SK-MEL-5 (cell line): ENCODE data around the gene SMARCA4. TPM values are rescaled to one million over a fixed set of nuclear protein-coding genes. Genes with fewer than 3 reads are reported as not detected.
"Not testable (repeated sequence)": the region's sequence is repeated elsewhere in the genome, so short reads cannot be mapped to it uniquely, and the experiment has no call there.

Source experiments
- DNase-seq: peaks from one replicate; pipeline ENCODE4 v3.0.0-alpha.2; 2016; ENCODE audit warnings: low read depth, low spot score
- in situ Hi-C: cut with HindIII; loops from 2 replicates; pipeline ENCODE4 v1.10.0; 2016; ENCODE audit warnings: low sequenced_read_pairs, high pct_unique_total_duplicates, low pct_unique_long_range_greater_than_20kb
- total RNA-seq: library from RNA; depleted of rRNA; stranded (reverse); fragments of >200 nt; shearing (Covaris generic); gene quantifications from 2 replicates; pipeline ENCODE4 v1.2.3, GENCODE V29; 2014

SMARCA4 gene
- total RNA-seq, 1 experiment from 2014 or later: 5.8 TPM

DNA sequence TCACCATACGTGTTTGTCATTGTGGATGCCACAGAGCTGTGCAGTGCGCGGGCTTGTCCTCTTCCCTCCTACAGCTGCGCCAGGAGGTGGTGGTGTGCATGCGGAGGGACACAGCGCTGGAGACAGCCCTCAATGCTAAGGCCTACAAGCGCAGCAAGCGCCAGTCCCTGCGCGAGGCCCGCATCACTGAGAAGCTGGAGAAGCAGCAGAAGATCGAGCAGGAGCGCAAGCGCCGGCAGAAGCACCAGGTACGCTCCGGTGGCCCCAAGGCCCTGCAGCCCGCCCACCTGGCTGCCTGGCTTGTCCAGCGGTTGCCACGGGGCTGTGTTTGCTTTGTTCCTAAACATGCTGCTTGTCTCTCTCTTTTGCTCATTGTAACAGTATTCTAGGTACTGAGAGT is 30.2 kb downstream of the SMARCA4 start:
- DNase-seq: no peak
- in situ Hi-C loops: no loop called here

DNA sequence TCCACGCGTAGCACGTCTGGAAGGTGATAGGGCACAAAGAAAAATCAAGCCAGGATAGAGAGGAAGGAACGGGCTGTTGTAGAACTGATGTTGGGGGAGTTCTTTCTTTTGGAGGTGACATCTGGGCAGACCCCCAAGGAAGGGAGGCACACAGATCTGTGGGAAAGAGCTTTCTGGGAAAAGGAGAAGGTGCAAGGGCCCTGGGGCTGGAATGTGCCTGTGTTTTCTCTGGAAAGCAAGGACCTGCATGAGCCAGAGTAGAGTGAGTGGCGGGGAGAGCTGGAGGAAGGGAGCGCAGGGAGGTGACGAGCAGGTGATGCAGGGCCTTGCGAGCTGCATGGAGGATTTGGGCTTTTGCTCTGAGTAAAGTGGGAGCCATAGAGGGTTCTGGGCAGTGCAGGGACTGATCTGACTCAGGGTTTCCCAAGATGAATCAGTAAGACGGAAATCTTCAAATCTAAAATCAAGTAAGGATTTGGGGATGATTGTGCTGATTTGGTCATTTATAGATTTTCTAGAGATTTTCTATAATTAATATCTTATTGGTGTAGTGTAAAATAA is 30.8 kb downstream of the SMARCA4 start:
- in situ Hi-C loops: no loop called here
- no peak for DNase-seq

DNA sequence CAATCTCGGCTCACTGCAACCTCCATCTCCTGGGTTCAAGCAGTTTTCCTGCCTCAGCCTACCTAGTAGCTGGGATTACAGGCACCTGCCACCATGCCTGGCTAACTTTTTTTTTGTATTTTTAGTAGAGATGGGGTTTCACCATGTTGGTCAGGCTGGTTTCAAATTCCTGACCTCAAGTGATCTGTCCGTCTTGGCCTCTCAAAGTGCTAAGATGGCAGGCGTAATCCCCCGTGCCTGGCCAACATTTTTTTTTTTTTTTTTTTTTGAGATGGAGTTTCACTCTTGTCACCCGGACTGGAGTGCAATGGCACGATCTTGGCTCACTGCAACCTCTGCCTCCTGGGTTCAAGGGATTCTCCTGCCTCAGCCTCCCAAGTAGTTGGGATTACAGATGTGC is 31.3 kb downstream of the SMARCA4 start:
- DNase-seq, in situ Hi-C loops: not testable (repeated sequence)

DNA sequence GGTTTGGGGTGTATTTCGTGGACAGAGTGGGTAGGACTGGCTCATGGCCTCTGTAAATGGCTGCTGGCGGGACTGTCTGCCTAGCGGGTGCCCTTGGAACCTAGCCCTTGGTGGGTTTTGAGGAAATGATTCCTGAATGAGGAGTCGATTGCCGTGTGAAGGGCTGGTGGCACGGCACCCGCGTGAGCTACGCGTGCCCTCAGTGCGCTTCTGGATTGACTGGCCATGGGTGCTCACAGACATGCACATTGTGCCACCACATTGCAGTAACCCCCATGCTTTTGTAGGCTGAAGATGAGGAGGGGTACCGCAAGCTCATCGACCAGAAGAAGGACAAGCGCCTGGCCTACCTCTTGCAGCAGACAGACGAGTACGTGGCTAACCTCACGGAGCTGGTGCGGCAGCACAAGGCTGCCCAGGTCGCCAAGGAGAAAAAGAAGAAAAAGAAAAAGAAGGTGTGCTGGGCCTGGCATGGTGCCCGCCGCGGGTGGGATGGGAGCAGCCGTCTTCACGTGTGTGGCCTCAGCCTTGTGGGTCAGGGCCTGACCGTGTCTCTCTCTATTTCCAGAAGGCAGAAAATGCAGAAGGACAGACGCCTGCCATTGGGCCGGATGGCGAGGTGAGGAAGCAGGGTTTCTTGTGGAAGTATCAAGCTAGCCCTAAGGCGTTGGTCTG is 35.2 kb downstream of the SMARCA4 start:
- DNase-seq: no peak
- in situ Hi-C loops: no loop called here

DNA sequence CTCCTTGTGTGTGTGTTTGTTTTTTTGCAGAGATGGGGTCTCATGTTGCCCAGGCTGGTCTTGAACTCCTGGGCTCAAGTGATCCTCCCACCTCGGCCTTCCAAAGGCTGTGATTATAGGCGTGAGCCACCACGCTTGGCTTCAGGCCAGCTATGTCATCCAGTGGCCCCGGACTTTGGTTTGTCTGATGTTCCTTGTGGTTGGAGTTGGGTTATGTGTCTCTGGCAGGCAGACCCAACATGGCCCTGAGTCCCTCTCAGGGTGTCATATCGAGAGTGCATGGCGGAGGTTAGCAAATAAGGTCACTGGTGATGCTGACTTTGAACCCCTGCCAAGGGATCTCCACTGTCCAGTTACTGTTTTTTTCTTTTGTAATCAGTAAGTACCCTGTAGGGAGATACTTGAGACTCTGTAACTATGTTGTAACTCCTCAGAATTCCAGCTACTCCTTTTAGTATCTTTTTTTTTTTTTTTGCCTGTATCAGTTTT is 37.3 kb downstream of the SMARCA4 start:
- no peak for DNase-seq
- in situ Hi-C loops: no loop called here

DNA sequence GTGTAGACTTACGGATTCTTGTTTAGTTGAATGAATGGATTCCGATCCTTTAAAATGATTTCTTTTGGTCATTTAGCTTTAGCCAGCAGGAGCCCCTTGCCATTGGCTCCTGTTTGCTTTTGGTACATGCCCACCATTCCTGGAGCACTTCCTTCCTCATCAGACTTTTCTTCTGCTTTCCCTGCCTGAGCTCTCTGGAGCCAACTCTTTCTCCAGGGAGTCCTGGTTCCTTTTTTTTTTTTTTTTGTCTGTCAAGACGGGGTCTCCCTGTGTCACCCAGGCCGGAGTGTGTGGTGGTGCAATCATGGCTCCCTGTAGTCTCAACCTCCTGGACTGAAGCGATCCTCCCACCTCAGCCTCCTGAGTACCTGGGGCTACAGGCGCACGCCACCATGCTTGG is 37.8 kb downstream of the SMARCA4 start:
- DNase-seq: no peak

DNA sequence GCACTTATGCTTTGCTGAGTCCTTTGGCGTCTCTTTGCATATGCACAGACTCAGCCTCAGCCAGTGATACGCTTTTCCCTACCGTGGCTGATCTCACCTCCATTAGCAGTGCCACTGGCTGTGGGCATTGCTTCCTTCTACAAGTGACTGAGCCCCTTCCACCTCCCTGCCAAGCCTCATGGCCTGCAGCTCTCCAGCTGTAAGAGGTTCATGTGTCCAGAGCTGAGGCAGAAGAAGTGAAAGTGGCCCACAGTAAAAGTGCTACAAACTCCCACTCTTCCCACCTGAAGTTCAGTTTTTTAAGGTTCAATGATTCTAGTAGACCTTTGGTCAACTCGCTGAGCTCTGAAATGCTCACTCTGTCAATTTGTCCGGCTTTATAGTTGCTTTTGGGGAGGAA is 44.7 kb downstream of the SMARCA4 start:
- in situ Hi-C loops: no loop called here
- no peak for DNase-seq

More for the DNA sequence above, 37.8 kb downstream of the SMARCA4 start:
- in situ Hi-C loops: no loop called here

DNA sequence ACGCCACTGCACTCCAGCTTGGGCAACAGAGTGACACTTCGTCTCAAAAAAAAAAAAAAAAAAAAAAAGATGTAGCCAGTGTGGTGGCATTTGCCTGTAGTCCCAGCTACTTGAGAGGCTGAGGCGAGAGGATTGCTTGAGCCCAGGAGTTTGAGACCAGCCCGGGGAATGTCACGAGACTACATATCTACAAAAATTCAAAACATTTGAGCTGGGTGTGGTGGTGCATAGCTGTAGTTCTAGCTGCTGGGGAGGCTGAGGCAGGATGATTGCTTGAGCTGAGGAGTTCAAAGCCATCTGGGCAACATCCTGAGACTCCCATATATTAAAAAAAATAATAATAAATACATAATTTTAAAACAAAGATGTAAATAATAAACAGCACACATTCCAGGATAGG is 46.6 kb downstream of the SMARCA4 start:
- in situ Hi-C loops: no loop called here
- DNase-seq: no peak

DNA sequence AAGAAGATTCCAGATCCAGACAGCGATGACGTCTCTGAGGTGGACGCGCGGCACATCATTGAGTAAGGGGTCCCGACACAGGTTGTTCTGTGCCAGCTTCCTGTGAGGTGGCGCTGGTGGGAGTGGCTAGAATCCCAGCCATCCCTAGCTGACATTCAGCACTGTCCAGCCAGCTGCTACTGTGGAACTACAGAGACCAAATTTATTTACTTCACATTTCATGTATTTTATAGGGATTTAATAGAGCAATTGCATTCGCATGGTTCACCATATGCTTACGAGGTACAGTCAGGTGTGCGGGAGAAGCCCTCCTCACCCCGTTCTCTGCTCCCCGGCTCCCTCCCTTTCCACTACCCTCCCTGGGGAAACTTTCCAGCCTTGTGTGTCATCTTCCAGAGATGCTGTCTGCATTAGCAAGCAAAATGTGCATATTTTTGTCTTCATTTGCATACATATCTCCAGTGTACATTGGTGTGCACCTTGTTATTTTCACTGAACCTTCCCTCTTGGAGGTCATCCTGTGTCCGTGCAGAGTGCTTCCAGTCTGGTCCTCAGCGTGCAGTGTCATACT is 47.2 kb downstream of the SMARCA4 start:
- in situ Hi-C loops: no loop called here
- DNase-seq: no peak

DNA sequence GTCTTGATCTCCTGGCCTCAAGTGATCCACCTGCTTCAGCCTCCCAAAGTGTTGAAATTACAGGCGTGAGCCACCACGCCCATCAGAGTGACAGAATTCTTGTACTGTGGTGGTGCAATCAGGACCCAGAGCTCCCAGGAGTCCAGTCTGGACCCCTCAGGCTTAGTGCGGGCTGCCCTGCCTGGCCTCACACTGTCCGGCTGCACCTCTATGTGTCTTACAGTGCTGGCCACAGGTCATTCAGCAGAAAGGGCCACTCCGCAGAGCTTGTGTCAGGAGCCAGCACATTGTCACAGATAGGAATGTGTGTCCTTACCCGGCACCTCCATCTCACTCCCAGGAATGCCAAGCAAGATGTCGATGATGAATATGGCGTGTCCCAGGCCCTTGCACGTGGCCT is 49.2 kb downstream of the SMARCA4 start:
- in situ Hi-C loops: no loop called here
- no peak for DNase-seq

DNA sequence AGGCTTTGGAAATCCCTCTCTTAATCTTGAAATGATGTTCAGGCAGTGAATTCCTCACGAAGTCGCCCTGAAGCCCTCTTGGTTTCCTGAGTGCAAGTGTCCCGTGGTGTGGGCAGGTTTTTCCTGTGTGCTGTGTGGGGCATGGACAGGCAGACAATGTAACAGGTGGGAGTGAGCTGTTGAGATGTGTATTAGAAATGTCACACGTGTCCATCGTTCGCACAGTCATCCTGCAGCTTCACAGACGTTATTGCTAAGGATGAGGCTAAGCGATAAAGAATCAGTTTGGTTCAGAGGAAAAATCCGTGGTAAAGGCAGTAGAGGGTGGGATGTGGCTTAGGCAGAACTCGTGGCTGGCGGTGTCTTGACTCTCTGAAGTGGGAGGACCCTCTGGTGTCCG is 51.7 kb downstream of the SMARCA4 start:
- in situ Hi-C loops: no loop called here
- DNase-seq: no peak

DNA sequence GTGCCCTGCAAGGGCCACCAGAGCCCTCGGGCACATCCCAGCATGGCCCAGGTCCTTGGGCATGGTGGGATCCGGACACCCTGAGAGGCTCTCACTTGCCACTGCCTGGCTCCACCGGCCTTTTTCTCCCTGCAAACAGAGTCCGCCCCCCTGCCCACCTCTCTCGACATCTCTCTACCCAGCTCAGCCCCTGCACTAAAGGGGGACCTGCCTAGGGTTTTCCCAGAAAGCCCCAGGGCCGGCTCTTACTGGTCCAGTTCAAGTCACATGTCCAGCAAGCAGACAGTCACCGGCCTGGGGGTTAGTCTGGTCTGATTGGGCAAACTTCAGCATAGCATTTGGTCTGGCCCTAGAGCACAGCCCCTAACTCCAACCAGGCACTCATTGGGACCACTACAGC is 52.9 kb downstream of the SMARCA4 start:
- in situ Hi-C loops: no loop called here
- DNase-seq: no peak

DNA sequence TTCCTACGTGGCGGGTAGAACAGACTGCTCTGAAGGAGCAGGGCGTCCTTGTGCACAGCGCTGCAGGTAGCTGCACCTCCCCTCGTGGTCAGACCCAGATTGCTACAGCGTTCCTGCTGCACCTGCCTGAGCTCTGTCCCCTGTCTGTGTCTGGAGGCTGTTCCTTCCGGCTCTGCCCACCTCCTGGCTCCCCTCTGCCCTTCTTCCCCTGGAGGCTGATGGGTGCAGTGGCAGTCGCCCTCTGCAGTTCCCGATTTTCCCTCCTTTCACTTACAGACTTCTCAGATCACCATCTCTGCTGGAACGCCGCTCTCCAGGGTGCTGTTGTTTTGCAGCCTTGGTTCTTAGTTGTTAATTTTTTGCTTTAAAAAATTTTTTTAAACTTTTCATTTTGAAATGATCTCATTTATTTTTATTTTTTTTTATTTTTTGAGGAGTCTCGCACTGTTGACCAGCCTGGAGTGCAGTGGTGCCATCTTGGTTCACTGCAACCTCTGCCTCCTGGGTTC is 53.6 kb downstream of the SMARCA4 start:
- DNase-seq: no peak
- in situ Hi-C loops: no loop called here

DNA sequence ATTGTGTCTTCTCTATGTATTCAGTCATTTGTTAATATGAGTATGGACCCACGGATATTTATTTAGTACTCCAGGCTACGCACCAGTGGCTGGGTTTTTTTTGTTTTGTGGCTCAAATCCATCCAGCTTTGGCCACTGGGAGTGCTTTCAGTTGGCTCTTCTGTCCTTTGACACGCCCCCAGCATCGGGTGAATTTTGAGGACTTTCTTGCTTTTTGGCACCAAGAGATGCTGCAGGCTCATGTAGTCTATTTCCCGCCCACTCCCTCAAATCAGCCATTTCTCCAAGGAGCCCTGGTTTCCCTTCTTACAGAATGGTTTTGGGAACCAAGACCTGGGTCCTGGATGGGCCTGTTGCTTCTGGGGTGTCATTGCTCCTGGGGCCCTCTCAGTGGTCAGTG is 55.8 kb downstream of the SMARCA4 start:
- in situ Hi-C loops: no loop called here
- DNase-seq: no peak

DNA sequence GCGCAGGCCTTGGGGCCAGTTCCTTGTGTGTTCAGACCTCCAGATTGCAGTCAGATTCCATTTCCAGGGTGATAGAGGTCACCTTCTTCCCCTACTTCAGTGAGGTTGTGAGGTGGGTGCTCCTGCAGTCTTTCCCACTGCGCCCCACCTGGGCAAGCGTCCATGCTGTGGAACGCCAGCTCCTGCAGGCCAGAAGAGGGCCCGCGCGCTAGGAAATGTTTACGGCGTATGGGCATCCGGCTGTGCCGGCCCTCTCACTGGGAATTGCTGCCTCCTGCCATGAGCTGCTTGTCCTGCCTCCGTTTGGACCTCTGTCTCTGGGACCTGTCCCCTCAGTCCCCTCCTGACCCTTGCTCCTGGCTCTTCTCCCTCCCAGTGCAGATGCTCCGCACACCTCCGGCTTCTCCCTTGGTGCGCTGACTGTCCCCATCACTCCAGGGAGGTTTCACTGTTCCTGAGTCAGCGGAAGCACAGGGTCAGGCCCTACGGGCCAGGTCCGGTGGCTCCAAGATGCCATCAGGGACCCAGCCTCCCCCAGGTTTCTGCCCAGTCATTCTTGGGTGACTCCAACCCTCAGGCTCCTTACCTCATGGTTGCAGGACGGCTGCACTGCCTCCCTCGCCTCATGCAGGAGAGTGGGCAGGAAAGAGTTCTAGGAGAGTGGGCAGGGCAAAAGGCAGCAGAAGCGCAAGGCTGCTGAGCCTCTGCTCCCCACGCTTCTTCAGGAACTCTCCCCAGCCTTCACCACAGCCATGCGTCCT is 56.6 kb downstream of the SMARCA4 start:
- DNase-seq: no peak
- in situ Hi-C loops: no loop called here

DNA sequence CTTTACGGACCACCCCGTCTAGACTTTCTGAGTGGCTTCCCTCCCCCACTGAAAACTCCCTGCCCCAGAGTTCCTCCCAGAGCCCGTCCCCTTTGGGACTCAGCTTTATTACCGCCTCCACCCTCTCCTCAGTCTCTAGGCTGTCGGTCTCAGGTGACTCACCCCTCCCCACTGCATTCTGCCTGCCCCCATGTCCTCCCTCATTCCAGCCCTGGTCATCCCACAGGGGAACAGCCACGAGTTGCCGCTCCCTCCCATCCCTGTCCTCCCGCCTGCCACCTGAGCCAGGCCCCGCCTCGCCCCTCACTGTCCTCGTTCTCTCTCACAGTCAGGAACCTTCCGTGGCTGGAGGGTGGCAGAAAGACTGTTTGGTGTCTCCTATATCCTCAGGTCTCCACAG is 57.3 kb downstream of the SMARCA4 start:
- in situ Hi-C loops: no loop called here
- DNase-seq: no peak

DNA sequence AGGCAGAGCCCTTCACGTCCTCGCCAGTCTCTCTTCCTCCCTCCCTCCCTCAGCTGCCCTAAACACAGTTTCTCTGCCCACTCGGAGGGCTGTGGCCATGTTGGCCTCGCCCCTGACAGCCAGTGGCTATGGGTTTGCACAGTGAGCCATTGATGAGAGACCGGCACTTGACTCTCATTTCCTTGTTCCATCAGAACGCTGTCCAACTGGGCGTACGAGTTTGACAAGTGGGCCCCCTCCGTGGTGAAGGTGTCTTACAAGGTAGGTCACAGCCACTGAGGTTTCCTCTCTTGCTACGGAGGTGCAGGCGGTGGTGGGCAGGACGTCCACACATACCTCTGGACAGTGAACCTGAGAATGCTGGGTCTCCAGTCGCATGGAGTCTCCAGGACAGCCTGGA is 57.9 kb downstream of the SMARCA4 start:
- DNase-seq: no peak
- in situ Hi-C loops: no loop called here

DNA sequence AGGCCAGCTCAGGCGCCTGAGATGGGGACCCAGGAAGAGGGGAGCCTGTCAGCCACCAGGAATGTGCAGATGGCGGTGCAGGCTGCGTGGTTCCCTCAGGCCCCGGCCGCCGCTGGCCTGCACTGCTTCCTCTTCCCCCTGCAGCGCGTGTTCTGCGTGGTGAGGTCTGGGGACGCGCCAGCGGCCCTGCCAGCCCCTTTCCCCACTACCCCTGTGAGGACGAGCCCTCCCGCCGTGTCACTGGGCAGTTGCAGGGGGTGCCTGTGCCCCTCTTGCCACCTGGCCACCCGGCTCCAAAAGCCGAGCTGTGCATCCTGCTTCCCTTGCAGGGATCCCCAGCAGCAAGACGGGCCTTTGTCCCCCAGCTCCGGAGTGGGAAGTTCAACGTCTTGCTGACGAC is 58.4 kb downstream of the SMARCA4 start:
- in situ Hi-C loops: no loop called here
- DNase-seq: no peak
